HG02840 (cell line): ENCODE results near the gene SLC10A3.

Experiments
- ATAC-seq: cut with Tn5 transposase; IDR thresholded peaks from one replicate; pipeline ENCODE4 v1.9.1; 2021; ENCODE audit warnings: mild to moderate bottlenecking, moderate library complexity, moderate number of reproducible peaks; ENCODE audit not compliant: unreplicated experiment, low FRiP score

Gene SLC10A3

DNA sequence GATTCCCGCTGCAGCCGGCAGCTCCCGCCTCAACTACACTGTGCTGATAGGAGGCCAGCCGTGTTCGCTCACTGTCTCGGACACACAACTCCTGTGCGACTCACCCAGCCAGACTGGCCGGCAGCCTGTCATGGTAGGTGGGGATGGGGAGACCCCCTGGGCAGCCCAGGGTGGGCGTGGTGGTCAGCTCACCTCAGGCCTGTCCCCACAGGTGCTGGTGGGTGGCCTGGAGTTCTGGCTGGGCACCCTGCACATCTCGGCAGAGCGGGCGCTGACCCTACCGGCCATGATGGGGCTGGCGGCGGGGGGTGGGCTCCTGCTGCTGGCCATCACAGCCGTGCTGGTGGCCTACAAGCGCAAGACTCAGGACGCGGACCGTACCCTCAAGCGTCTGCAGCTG, 22.9 kb downstream of the SLC10A3 start:
- no peak for ATAC-seq

DNA sequence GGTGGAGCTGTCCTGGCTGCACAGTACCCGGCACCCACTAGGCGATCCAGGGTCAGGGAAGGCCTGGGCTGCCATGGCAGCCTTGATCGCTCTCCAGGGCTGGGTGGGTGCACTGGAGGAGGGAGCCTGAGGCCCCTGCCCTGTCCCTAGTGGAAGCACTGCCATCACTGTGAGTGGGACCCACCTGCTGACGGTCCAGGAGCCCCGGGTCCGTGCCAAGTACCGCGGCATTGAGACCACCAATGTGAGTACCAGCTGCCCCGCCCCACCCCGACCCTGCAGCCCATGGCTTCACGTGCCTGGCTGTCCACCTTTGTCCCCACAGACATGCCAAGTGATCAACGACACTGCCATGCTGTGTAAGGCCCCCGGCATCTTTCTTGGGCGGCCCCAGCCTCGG, 23.5 kb downstream of the SLC10A3 start:
- no peak for ATAC-seq

DNA sequence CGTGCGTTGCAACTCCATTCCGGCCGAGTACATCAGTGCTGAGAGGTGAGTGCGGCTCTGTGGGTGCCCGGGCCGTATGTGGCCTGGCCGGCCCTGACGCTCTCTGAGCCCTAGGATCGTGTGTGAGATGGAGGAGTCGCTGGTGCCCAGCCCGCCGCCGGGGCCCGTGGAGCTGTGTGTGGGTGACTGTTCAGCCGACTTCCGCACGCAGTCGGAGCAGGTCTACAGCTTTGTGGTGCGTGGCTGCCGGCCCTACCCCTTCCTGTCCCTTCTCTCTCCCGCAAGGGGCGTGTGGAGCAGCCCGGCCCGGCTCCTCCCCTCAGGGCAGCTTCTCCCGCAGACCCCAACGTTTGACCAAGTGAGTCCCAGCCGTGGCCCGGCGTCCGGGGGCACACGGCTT, 24.4 kb downstream of the SLC10A3 start:
- no peak for ATAC-seq

DNA sequence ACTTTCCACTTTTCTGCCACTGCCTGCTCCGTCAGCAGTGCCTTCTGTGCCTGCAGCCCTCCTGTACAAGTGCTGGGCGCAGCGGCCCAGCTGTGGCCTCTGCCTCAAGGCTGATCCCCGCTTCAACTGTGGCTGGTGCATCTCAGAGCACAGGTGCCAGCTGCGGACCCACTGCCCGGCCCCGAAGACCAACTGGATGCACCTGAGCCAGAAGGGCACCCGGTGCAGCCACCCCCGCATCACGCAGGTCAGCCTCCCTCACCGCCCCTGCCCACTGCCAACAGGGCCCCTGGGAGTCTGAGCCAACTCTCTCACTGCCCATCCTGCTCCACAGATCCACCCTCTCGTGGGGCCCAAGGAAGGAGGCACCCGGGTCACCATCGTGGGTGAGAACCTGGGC, 24.8 kb downstream of the SLC10A3 start:
- ATAC-seq: no peak

DNA sequence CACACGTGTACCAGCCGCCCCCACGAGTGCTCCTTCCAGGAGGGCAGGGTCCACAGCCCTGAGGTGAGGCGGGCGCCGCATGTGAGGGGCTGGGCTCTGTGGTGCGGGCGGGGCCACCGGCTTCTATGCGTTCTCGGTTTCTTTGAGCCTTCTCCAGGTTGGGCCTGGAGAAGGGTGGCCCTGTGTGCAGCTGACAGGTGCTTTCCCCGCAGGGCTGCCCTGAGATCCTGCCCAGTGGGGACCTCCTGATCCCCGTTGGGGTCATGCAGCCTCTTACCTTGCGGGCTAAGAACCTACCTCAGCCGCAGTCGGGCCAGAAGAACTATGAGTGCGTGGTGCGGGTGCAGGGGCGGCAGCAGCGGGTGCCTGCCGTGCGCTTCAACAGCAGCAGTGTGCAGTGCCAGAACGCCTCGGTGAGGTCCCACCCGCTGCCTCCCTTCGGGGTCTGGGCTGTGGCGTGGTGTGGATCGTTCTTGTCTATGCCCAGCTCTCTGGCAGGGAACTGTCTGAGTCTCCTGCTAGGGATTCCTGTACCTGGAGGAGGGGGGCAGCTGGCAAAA, 25.5 kb downstream of the SLC10A3 start:
- ATAC-seq: no peak

DNA sequence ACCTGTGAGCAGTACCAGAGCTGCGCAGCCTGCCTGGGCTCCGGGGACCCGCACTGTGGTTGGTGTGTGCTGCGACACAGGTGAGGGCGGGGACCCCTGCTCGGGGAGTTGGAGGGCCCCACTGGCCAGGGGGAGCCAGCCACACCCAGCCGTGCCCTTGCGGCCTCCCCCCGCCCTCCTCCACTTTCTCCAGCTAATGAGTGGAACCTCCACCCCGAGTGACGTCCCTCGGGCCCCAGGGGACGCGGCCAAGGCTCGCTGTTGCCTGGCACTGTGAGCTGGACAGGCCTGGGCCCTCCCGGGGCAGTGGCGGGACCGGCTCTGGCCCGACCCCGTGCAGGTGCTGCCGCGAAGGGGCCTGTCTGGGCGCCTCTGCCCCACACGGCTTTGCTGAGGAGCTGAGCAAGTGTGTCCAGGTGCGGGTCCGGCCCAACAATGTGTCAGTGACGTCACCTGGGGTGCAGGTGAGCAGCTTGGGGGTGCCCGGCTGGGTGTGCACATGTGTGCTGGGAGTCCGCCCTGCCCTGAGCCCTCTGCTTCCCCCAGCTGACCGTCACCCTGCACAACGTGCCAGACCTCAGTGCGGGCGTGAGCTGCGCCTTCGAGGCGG, 26.7 kb downstream of the SLC10A3 start:
- no peak for ATAC-seq

DNA sequence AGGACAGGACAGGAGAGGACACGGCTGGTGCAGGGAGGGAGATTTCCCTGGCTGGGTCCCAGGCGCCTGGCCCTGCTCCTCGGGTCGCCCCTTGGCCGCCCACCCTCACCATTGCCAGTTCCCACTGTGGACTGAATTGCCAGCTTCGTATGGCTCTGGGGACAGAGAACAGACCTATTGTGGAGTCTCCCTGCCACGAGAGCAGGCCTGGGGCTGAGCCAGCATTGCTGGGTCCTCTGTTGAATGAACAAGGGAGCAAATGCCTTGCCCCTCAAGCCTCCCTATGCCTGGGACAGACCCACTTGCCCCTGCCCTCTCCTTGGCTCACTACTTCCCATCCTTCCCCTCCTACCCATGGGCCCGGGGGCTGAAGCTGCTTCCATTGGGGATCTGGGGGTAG, 28.0 kb downstream of the SLC10A3 start:
- ATAC-seq: no peak

DNA sequence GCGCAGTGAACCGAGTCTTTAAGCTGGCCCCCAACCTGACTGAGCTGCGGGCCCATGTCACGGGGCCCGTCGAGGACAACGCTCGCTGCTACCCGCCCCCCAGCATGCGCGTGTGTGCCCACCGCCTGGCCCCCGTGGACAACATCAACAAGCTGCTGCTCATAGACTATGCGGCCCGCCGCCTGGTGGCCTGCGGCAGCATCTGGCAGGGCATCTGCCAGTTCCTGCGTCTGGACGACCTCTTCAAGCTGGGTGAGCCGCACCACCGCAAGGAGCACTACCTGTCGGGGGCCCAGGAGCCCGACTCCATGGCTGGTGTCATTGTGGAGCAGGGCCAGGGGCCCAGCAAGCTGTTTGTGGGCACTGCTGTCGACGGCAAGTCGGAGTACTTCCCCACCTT, 30.1 kb downstream of the SLC10A3 start:
- no peak for ATAC-seq

DNA sequence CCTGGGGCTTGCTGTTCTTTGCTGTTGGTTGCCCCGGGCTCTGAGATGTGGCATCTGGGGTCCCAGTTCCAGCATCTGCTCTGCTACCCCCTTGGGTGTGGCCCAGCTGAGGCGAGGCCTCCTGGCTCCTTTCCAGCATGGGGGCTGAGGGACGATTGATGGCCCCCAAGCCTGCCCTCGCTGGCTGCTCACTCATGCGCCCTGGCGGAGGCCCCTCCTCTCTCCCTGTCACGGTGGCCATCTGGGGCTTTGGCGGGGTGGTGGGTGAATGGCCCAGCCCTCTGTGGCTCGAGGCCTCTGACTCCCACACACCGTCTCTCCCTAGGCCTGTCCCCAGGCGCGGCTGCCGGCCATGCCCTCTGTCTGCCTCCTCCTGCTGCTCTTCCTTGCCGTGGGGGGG, 30.6 kb downstream of the SLC10A3 start:
- no peak for ATAC-seq

DNA sequence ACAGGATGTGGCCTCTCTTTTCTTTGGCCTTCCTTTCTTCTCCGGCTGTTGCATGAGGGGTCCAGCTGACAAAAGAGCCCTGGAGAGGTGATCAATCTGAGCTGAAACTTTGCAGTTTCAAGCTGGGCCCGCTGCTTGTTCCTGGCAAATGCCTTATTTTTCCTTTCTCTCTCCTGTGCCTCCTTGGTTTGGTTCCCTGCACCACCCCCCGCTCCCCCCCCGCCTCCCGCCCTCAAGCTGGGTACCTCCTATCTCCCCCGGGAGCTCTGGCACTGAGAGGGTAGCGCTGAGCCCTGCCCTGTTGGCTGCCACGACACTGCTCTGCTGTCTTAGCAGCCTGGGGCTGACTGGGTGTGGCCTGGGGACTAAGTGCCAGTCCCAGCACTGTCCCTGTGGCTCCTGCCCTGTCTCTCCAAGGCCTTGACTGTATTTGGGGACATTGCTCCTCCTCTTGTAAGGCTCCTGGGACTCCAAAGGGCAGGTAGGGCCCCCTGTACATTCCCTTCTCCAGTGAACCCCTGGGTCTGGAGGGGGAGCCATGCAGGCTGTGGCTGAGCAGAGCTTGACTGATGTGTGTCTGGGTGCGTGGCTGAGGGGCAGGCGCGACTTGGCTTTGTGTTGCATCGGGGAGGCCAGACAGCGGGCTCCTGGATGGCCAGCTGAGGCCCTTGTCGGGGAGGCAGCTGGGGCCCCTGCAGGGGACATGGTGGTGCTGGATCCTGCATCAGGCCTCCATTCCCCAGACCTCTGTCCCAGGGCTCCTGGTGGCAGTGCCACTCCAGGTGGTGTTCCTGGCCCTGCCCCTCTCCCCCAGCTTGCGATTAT, 31.3 kb downstream of the SLC10A3 start:
- ATAC-seq: no peak

DNA sequence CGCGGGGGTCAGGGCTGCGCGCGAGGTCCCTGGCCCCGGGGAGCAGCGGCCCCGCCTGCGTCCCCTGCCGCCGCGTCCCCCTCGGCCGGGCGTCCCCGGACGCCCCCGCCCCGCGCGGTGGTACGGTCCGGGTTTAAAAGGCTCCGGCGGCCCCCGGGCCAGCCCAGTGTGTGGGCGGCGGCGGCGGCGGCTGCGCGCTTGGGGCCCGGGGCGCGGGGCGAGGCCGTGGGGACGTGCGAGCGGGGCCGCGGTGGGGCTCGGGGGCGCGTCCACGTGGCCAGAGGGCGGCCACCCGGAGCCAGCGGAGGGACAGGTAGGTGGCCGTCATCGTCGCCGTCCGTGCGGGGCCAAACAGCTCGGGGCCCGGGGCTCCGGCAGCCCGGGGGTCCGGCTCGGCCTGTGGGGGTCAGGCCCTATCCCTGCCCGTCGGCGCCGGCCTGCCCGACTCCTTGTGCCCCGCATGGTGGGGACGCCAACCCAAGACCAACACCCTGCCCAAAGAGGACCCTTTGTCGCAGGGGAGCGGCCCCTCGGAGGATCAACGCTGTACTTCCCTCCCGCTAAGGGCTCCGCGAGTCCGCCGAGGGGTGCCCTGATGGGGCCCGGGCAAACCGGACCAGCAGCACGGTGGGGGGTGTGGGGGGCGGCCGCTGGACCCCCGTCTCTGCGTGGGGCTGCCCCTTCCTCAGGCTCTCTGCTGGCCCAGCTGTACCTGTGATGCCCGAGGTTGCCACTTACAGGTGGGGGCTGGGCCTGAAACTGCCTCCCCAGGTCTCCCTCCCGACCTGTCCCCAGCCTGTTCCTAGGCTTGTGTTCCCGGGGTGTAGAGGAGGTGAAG, 32.1 kb downstream of the SLC10A3 start, which contains the start of gene PLXNA3:
Gene PLXNA3 (plus strand): TSS at position 166 of the 838 bp plus-strand sequence. CDS start 1,903 bp downstream, outside the sequence.
- ATAC-seq: peak; percentile 54

DNA sequence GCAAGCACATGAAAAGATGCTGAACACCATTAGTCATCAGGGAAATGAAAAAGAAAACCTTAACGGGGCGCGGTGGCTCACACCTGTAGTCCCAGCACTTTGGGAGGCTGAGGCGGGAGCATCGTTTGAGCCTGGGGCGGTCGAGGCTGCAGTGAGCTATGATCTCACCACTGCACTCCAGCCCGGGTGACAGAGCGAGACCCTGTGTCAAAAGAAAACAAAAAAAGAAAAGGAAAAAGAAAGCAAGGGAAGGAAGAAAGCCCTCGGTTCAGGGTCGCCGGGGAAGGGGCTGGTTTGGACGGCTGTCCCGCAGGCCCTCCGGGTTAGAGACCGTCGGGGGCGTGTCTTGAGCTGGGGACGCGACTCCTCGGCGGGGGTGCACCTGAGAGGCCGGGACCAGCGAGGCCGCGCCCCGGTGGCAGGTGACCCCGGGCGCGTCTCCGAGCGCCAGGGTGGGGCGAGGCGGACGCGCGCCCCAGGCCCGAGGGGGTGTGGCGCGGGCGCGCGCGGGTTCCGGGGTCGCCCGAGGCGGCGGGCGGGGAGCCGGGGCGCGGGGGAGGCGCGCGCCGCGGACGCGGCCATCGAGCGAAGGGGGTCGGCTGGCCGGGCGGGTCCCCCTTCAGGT, 32.8 kb downstream of the SLC10A3 start:
- ATAC-seq: peak; percentile 46

DNA sequence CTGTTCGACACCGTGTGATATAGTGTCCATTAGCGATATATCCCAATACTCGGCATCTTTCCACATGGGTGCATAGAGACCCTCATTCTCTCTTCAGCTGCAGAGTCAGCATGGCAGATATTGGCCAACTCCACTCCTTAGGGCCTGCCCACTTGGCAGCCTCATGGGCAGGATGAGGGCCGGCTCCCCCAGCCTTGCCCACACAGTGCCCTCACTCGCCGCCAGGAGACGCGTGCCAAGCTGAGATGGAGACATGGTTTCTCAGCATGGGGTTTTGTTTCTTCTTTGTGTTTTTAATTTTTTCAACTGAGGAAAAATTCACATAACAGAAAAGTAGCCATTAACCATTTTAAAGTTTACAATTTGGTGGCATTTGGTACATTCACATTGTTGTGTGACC, 37.6 kb downstream of the SLC10A3 start:
- no peak for ATAC-seq

DNA sequence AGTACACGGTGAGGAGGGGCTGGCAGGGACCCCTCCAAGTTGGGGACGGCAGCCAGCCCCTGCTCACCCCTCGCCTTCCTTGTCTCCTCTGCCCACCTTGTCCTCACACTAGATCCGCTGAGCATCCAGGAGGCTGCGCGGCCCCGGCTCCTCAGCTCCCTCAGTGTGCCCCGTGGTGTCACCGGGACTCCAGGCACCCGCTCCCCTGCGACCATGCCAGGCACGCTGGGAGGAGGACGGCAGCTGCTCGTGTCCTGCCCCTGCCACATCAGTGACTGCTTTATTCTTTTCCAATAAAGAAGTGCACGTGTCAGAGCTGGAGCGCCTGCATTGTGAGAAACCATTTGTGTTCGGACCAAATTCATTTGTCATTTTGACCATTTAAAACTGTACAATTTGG, 40.1 kb downstream of the SLC10A3 start:
- no peak for ATAC-seq

DNA sequence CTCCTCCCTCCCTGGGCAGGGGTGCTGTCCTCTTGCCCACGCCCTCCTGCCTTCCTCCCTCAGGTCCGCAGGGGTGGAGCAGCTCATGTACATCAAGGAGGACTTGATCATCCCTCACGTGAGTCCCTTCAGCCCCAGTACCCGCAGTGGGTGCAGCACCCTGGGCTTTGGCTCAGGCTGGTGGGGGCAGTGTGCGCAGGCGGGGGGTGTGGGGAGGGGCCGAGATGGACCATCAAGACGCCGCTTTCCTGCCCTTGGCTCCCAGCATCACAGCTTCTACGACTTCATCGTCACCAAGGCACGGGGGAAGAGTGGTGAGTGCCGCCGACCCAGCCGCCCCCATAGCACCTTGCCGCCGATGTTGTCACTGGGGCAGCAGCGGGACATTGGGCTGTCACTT, 40.8 kb downstream of the SLC10A3 start:
- ATAC-seq: no peak

DNA sequence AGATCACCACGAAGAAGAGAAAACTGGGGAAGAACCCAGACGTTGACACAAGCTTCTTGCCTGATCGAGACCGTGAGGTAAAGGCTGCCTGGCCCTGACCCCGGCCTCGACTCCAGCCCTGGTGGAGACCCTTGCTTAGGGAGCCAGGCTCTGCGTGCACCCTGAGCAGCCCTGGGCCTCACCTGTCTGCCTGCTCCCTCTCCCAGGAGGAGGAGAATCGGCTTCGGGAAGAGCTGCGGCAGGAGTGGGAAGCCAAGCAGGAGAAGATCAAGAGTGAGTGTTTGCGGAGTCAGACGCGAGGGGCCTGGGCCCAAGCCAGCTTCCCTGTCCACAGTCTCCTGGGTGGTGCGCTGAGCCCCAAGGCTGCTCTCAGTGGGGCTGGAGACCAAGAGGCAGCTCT, 41.9 kb downstream of the SLC10A3 start:
- no peak for ATAC-seq

DNA sequence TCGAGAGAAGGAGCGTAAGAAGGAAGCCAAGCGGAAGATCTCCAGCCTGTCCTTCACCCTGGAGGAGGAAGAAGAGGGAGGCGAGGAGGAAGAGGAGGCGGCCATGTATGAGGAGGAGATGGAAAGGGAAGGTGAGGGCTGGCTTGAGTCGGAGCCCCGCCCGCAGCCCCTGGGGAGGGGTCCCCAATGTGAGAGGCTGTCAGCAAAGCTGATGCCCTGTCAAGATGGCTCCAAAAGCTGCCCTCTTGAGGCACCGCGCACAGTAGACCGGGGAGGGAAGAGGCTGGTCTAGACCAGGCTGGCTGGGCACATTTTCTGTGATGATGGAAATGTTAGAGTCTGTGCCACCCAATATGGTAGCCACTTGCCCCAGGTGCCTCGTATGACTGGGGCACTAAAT, 44.0 kb downstream of the SLC10A3 start:
- ATAC-seq: no peak

DNA sequence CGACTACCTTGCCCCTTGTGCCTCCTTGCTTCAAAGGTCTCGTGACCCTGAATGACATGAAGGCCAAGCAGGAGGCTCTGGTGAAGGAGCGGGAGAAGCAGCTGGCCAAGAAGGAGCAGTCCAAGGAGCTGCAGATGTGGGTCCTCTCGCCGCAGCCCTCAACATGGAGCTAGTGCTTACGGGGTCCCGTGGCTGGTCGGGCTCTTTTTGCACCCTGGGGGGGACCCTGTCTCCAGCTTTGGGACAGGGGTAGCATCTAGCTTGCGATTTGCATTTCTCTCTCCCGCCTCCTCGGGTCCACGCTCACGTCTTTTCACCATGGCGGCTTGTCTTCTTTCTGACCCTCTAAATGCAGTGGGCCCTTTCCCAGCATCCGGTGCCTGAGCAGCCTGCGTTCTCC, 44.7 kb downstream of the SLC10A3 start:
- ATAC-seq: no peak

DNA sequence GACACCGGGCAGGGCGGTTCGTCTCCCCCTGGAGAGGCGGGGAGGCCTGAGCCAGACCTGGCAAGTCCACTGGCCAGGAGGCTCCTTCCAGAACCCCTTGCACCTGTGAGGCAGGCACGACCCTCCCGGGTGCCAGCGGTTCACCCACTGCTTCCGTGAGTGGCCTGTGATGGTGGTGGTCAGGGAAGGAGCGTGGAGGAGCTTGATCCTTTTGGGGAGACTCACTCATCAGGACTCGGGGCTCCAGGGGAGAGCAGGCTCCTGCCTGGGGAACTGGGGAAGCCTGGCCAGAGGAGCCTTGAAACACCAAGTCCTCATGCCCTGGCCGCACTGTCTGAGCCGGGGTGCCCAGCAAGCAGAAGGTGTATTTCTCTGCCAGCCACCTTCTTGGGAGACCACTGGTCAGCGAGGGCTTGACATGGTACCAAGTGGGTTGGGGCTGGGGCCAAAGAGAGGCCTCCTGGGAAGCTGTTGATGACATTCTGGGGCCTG, 45.6 kb downstream of the SLC10A3 start:
- ATAC-seq: no peak

DNA sequence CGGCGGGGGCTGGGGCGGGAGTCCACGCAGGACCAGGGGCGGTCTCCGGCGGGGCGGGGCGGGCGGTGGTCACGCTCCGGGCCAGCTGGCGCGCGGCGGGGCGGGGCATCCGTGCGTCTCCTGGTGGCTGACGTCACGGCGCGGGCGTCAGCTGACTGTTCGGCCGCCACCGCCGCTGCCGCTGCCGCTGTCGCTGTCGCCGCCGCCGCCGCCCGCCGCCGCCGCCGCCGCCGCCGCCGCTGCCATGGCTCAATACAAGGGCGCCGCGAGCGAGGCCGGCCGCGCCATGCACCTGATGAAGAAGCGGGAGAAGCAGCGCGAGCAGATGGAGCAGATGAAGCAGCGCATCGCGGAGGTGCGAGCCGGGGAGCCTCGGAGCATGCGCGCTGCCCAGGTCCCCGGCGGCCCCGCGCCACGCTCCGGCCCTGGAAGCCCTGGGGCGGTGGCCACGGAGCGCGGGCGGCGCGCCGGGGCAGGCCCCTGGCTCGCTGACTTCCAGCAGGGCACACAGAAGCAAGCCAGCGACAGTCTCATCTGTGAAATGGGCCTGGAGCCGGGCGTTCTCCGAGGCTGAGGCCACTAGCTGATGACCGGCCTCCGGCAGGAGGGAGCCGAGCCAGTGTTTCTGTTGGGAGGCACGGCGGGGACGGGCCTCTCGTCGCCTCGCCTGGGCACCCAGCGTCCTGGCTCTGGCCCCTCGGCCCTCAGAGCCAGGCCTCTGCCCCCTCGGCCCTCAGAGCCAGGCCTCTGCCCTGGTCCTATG, 46.3 kb downstream of the SLC10A3 start, which contains the start of gene FAM50A:
Gene FAM50A (plus strand): TSS at position 150 of the 763 bp plus-strand sequence. CDS start 95 bp downstream, at position 245.
- peak; percentile 55 for ATAC-seq
